Esophagus muscularis mucosa (tissue), 4 donors: ENCODE data around the gene TRAPPC13. TPM values are rescaled to one million over a fixed set of nuclear protein-coding genes. Genes with fewer than 3 reads are reported as not detected.
"Not testable (repeated sequence)": the region's sequence is repeated elsewhere in the genome, so short reads cannot be mapped to it uniquely, and the experiment has no call there.

ENCODE experiments used
- DNase-seq: peaks from one replicate; pipeline ENCODE4 v3.0.0-alpha.2; 2017; ENCODE audit errors: extremely low spot score
- H3K27ac ChIP-seq, 4 donors: fragments of 200-600 bp; sonication (generic); replicated peaks in 1 of 4; 1 replicate in 3 of 4; 2 replicates in 1 of 4; pipeline ENCODE4 v1.5.1; 2016 to 2019; ENCODE audit warnings: mild to moderate bottlenecking in 1 of 4
- H3K27me3 ChIP-seq, 4 donors: fragments of 200-600 bp; sonication (generic); one replicate each; pipeline versions ENCODE4 v1.5.1 to v1.6.0; 2016 to 2019
- H3K36me3 ChIP-seq, 4 donors: fragments of 200-600 bp; sonication (generic); one replicate each; pipeline ENCODE4 v1.5.1; 2016 to 2019
- H3K4me1 ChIP-seq, 4 donors: fragments of 200-600 bp; sonication (generic); one replicate each; pipeline ENCODE4 v1.5.1; 2016 to 2019
- H3K4me3 ChIP-seq, 4 donors: fragments of 200-600 bp; sonication (generic); 1 replicate in 2 of 4; 2 replicates in 2 of 4; pipeline ENCODE4 v1.5.1; 2016 to 2019; ENCODE audit warnings: mild to moderate bottlenecking in 4 of 4, moderate library complexity in 1 of 4
- H3K9me3 ChIP-seq, 4 donors: fragments of 200-600 bp; sonication (generic); 1 replicate in 3 of 4; 2 replicates in 1 of 4; pipeline ENCODE4 v1.5.1; 2016 to 2019
- CTCF ChIP-seq, 3 experiments: fragments of 200-600 bp in 2 of 3; fragments of 450-650 bp in 1 of 3; sonication (generic) in 2 of 3; IDR thresholded peaks; one replicate each; pipeline ENCODE4 v1.5.1; 2017 to 2019; ENCODE audit warnings: antibody characterized with exemption in 3 of 3, mild to moderate bottlenecking in 2 of 3, moderate library complexity in 1 of 3
- EP300 ChIP-seq: sonication (generic); formaldehyde crosslinking; IDR thresholded peaks from one replicate; pipeline ENCODE4 v1.6.1; 2017; ENCODE audit warnings: antibody characterized with exemption
- POLR2A ChIP-seq: fragments of 450-650 bp; IDR thresholded peaks from one replicate; pipeline ENCODE4 v1.6.1; 2017; ENCODE audit warnings: antibody characterized with exemption, moderate library complexity, mild to moderate bottlenecking, low read depth
- POLR2AphosphoS5 ChIP-seq, 2 donors: sonication (generic); formaldehyde crosslinking; IDR thresholded peaks; one replicate each; pipeline ENCODE4 v1.6.1; 2017; ENCODE audit warnings: antibody characterized with exemption in 2 of 2
- WGBS: methylation state at CpG from one replicate; pipeline ENCODE4 v1.1.5; 2018; 5-methylcytosine and 5-hydroxymethylcytosine counted together
- intact Hi-C: fragments of 100-400 bp; cut with DNase I; formaldehyde crosslinking; loops from one replicate; pipeline ENCODE4 v1.15.1; 2023
- total RNA-seq, 4 donors: library from RNA; depleted of rRNA; stranded (reverse); fragments of >200 nt; gene quantifications; one replicate each; pipeline versions ENCODE4 v1.1.0 to v1.2.1, GENCODE V29; 2016

TRAPPC13 gene
- total RNA-seq, 4 donors from 2014 or later = 15.4 to 29.5 (median 16.7) TPM

- DNase-seq = no peak
- Histone ChIP-seq H3K36me3 (peaks cover 7 to 57% (median 20%) of the 10 kb centered on the region in 4 donors), H3K9me3 (no peaks in the 10 kb centered on the region), H3K27me3 (no peaks in the 10 kb centered on the region), H3K4me1 (no peaks in the 10 kb centered on the region), H3K4me3 (no peak overlapping the region), H3K27ac (no peak overlapping the region)
- intact Hi-C loops = no loop called here
- no peak for TF ChIP-seq CTCF (IDR thresholded peaks at IDR 0.05)
- TF ChIP-seq POLR2AphosphoS5 (IDR thresholded peaks at IDR 0.05) = no peak
- TF ChIP-seq POLR2A = no peak
- no peak for TF ChIP-seq EP300
Measured at GRCh38 chr5:65674749-65675148, 49.9 kb downstream of the TRAPPC13 start.

- H3K27ac ChIP-seq, H3K9me3 ChIP-seq, H3K4me3 ChIP-seq, DNase-seq, intact Hi-C loops, H3K27me3 ChIP-seq, H3K4me1 ChIP-seq: not testable (repeated sequence)
- H3K36me3 ChIP-seq = peaks cover 15 to 54% (median 24%) of the 10 kb centered on the region in 4 donors
- WGBS = 94% methylated on average over 3 of the region's 3 CpGs
Measured at GRCh38 chr5:65676056-65676455, 51.2 kb downstream of the TRAPPC13 start.

GRCh38 chr5:65682148-65682547 is 57.3 kb downstream of the TRAPPC13 start:
- peaks cover 25 to 63% (median 36%) of the 10 kb centered on the region in 4 donors for H3K36me3 ChIP-seq

GRCh38 chr5:65693121-65693520 is 68.3 kb downstream of the TRAPPC13 start:
- 90% methylated on average over 2 of the region's 2 CpGs for WGBS
- no peaks in the 10 kb centered on the region for H3K9me3 ChIP-seq
- H3K4me3 ChIP-seq = no peak overlapping the region
- no peaks in the 10 kb centered on the region for H3K27me3 ChIP-seq
- intact Hi-C loops = no loop called here
- H3K36me3 ChIP-seq = peaks cover 3 to 23% (median 13%) of the 10 kb centered on the region in 4 donors
- DNase-seq = no peak
- TF ChIP-seq EP300 = no peak
- peaks cover 0 to 25% (median 14%) of the 10 kb centered on the region in 4 donors for H3K4me1 ChIP-seq
- no peak overlapping the region for H3K27ac ChIP-seq

More at GRCh38 chr5:65682148-65682547, 57.3 kb downstream of the TRAPPC13 start:
- H3K27me3 ChIP-seq = no peaks in the 10 kb centered on the region
- DNase-seq = no peak
- 93% methylated on average over 3 of the region's 3 CpGs for WGBS
- intact Hi-C loops = no loop called here
- H3K27ac ChIP-seq = no peak overlapping the region
- TF ChIP-seq POLR2AphosphoS5 (IDR thresholded peaks at IDR 0.05) = no peak
- H3K4me3 ChIP-seq = no peak overlapping the region
- no peaks in the 10 kb centered on the region for H3K4me1 ChIP-seq
- H3K9me3 ChIP-seq = no peaks in the 10 kb centered on the region

- Histone ChIP-seq H3K4me3 (no peak overlapping the region), H3K27me3 (no peaks in the 10 kb centered on the region), H3K36me3 (peaks cover 0 to 19% (median 9%) of the 10 kb centered on the region in 4 donors), H3K27ac (no peak overlapping the region), H3K9me3 (no peaks in the 10 kb centered on the region), H3K4me1 (peaks cover 0 to 25% (median 14%) of the 10 kb centered on the region in 4 donors)
- WGBS = 73% methylated on average over 4 of the region's 4 CpGs
- DNase-seq = no peak
- intact Hi-C loops = no loop called here
- TF ChIP-seq POLR2A (no peak), POLR2AphosphoS5 (IDR thresholded peaks at IDR 0.05) (no peak), EP300 (no peak)
Measured at GRCh38 chr5:65695162-65695755, 70.4 kb downstream of the TRAPPC13 start.

GRCh38 chr5:65695896-65696295 is 71.1 kb downstream of the TRAPPC13 start:
- intact Hi-C loops = no loop called here
- DNase-seq = no peak
- TF ChIP-seq CTCF (IDR thresholded peaks at IDR 0.05) = no peak
- TF ChIP-seq EP300 = no peak
- TF ChIP-seq POLR2A = no peak
- no peak for TF ChIP-seq POLR2AphosphoS5 (IDR thresholded peaks at IDR 0.05)
- Histone ChIP-seq H3K4me3 (no peak overlapping the region), H3K27ac (no peak overlapping the region), H3K9me3 (no peaks in the 10 kb centered on the region), H3K27me3 (no peaks in the 10 kb centered on the region), H3K4me1 (peaks cover 0 to 25% (median 14%) of the 10 kb centered on the region in 4 donors), H3K36me3 (peaks cover 0 to 18% (median 7%) of the 10 kb centered on the region in 4 donors)
- WGBS = 94% methylated on average over 4 of the region's 4 CpGs

GRCh38 chr5:65696892-65697291 is 72.1 kb downstream of the TRAPPC13 start:
- Histone ChIP-seq H3K27ac (no peak overlapping the region), H3K36me3 (peaks cover 0 to 15% (median 5%) of the 10 kb centered on the region in 4 donors), H3K4me3 (no peak overlapping the region), H3K27me3 (no peaks in the 10 kb centered on the region), H3K9me3 (no peaks in the 10 kb centered on the region), H3K4me1 (peaks cover 0 to 25% (median 14%) of the 10 kb centered on the region in 4 donors)
- DNase-seq = no peak
- intact Hi-C loops = no loop called here
- no peak for TF ChIP-seq CTCF (IDR thresholded peaks at IDR 0.05)
- TF ChIP-seq POLR2AphosphoS5 (IDR thresholded peaks at IDR 0.05) = no peak
